Endodermal cell (in vitro differentiated cells): ENCODE data around the gene NOD2. TPM values are rescaled to one million over a fixed set of nuclear protein-coding genes. Genes with fewer than 3 reads are reported as not detected.

Source experiments
- DNase-seq: peaks from one replicate; pipeline ENCODE4 v3.0.0-alpha.2; 2017
- H3K27ac ChIP-seq: 2 replicates; pipeline ENCODE4 v1.5.1; 2013; ENCODE audit warnings: mild to moderate bottlenecking, low read depth, low read length, moderate library complexity
- H3K27me3 ChIP-seq: 2 replicates; pipeline ENCODE4 v1.6.1; 2013; ENCODE audit warnings: mild to moderate bottlenecking, low read length, moderate library complexity; ENCODE audit not compliant: insufficient read depth, control insufficient read depth, poor library complexity, severe bottlenecking
- H3K36me3 ChIP-seq: 2 replicates; pipeline ENCODE4 v1.7.0; 2013; ENCODE audit warnings: mild to moderate bottlenecking, low read length, moderate library complexity; ENCODE audit not compliant: control insufficient read depth, insufficient read depth
- H3K4me1 ChIP-seq: one replicate; pipeline ENCODE4 v1.7.0; 2013; ENCODE audit warnings: low read length; ENCODE audit not compliant: control insufficient read depth, insufficient read depth
- H3K4me3 ChIP-seq: 2 replicates; pipeline ENCODE4 v1.5.1; 2013; ENCODE audit warnings: mild to moderate bottlenecking, low read length, moderate library complexity
- H3K9ac ChIP-seq: 2 replicates; pipeline ENCODE4 v1.6.1; 2013; ENCODE audit warnings: mild to moderate bottlenecking, low read length, moderate library complexity; ENCODE audit not compliant: poor library complexity, severe bottlenecking; ENCODE audit errors: extremely low read depth
- H3K9me3 ChIP-seq: 2 replicates; pipeline ENCODE4 v1.6.1; 2013; ENCODE audit warnings: mild to moderate bottlenecking, low read length, moderate library complexity; ENCODE audit not compliant: control insufficient read depth
- H3K27ac Mint-ChIP-seq: 2 replicates; pipeline ENCODE4 v1.8.0; 2020; ENCODE audit warnings: mixed read lengths
- H3K27me3 Mint-ChIP-seq: 2 replicates; pipeline ENCODE4 v1.8.0; 2021; ENCODE audit warnings: mild to moderate bottlenecking, mixed read lengths; ENCODE audit not compliant: insufficient read depth
- H3K36me3 Mint-ChIP-seq: 2 replicates; pipeline ENCODE4 v1.8.0; 2020; ENCODE audit warnings: low read depth, mixed read lengths
- H3K4me1 Mint-ChIP-seq: 2 replicates; pipeline ENCODE4 v1.8.0; 2020; ENCODE audit warnings: mixed read lengths
- H3K4me3 Mint-ChIP-seq: 2 replicates; pipeline ENCODE4 v1.8.0; 2020; ENCODE audit warnings: mild to moderate bottlenecking, moderate library complexity, mixed read lengths
- H3K9me3 Mint-ChIP-seq: 2 replicates; pipeline ENCODE4 v1.8.0; 2020; ENCODE audit warnings: mild to moderate bottlenecking, mixed read lengths
- CTCF ChIP-seq: fragments of 200-600 bp; sonication (generic); conservative IDR thresholded peaks from 2 replicates; pipeline ENCODE4 v1.5.0; 2021; ENCODE audit warnings: antibody characterized with exemption, mild to moderate bottlenecking
- WGBS, 2 experiments: methylation state at CpG; one replicate each; pipeline versions ENCODE4 v1.1.5 to v1.1.7; 2013; ENCODE audit warnings: missing lambda C conversion rate in 2 of 2, mixed read lengths in 1 of 2; ENCODE audit not compliant: insufficient coverage in 1 of 2, insufficient read length in 1 of 2; 5-methylcytosine and 5-hydroxymethylcytosine counted together
- total RNA-seq, 2 donors: library from RNA; stranded (reverse); fragmentation: NEBNext Ultra II Directional in 1 of 2; extraction: Animal tissue kit (Norgen Biotek cat#: 25700) in 1 of 2; gene quantifications; 2 replicates in 1 of 2; 3 replicates in 1 of 2; pipeline ENCODE4 v1.2.1, GENCODE V29; 2021

Gene NOD2
- total RNA-seq, 2 donors from 2014 or later: 0.33 to 0.42 TPM

DNA sequence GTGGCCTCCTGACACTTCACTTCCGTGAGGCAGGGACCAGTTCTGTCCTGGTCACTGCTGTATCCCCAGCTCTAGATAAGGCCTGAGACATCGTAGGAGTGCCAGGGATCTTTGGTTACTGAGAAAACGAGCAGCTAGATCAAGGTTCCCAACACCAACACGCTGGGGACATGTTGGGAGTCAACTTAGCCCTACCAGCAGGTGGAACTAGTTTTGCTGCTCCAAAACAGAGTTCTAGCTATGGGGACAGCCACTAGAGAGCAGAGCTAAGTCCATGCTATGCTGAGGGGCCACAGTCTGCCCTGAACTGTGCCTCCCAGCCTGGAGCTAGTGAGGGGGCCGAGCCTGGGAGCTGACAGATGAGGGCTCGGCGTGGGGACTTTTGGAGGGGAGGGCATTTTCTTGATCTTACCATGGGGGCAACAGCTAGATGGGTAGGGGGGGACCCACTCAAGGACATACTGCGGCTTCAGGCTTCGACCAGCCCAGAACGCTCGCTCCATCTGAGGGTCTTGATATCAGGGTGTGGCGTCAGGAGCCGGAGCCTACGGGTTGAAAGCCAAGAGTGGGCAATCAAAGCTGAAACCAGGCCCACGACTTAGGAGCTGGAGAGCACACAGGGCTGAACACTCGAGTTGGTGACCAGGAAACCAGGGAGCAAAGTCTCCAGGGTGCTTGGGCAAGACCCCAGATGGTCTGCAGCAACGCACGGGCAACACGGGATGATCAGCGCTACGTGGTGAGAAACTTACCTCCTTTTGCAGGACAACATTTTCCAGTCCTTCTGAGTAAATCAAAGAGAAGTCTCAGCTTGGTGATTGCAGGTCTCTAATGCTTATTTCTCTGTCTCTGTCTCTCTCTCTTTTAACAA is 25.7 kb upstream of the NOD2 start:
- Mint-ChIP-seq H3K27ac (no peak overlapping the region), H3K4me3 (no peak overlapping the region), H3K27me3 (peaks cover 18% of the 10 kb centered on the region), H3K4me1 (no peaks in the 10 kb centered on the region), H3K9me3 (peaks cover 23% of the 10 kb centered on the region), H3K36me3 (peaks cover 2% of the 10 kb centered on the region)
- Histone ChIP-seq H3K4me3 (no peak overlapping the region), H3K9me3 (peaks cover 23% of the 10 kb centered on the region), H3K27me3 (no peaks in the 10 kb centered on the region), H3K36me3 (no peaks in the 10 kb centered on the region), H3K9ac (no peak overlapping the region), H3K27ac (peak overlapping the region; percentile 76), H3K4me1 (no peaks in the 10 kb centered on the region)
- WGBS, 2 experiments: 90 to 94% methylated on average over 18 to 21 of the region's 21 CpGs
- peak; percentile 56 for DNase-seq
- peak; percentile 27 for TF ChIP-seq CTCF

DNA sequence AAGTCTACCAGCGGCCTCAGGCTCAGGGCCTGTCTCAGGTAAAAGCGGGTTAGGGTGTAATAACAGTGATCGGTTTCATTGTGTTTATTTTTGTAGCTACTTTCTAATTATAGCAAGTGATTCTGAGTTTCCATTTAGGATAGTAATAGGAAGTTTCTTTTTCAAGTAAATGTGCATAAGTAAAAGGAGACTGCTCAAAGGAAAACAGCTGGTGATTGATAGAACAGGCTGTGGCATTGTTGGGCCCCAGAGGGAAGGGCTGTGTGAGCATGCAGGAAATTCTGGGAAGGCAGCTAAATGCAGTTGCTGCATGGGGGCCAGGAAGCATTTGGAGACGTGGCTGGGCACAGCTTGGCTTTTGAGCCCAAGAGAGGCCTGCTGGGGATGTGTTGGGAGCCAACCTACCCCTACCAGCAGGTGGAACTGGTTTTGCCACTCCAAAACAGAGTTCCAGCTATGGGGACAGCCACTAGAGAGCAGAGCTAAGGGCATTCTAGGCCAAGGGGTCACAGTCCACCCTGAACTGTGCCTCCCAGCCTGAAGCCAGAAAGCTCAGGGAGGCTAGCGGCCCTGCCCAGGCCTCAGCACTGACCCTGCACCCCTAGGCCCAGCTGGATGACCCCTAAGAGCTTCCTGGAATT is 24.9 kb upstream of the NOD2 start:
- 84 to 86% methylated on average over 4 to 5 of the region's 5 CpGs for WGBS, 2 experiments
- TF ChIP-seq CTCF: peak; percentile 25
- H3K9me3 ChIP-seq: peaks cover 28% of the 10 kb centered on the region
- no peak overlapping the region for H3K4me3 Mint-ChIP-seq
- H3K36me3 Mint-ChIP-seq: peaks cover 3% of the 10 kb centered on the region
- peaks cover 25% of the 10 kb centered on the region for H3K27me3 Mint-ChIP-seq
- no peaks in the 10 kb centered on the region for H3K36me3 ChIP-seq
- no peaks in the 10 kb centered on the region for H3K4me1 ChIP-seq
- H3K4me1 Mint-ChIP-seq: no peaks in the 10 kb centered on the region
- H3K9ac ChIP-seq: no peak overlapping the region
- H3K9me3 Mint-ChIP-seq: peaks cover 29% of the 10 kb centered on the region
- DNase-seq: no peak
- no peak overlapping the region for H3K4me3 ChIP-seq
- H3K27ac ChIP-seq: peak overlapping the region; percentile 76
- H3K27me3 ChIP-seq: no peaks in the 10 kb centered on the region
- no peak overlapping the region for H3K27ac Mint-ChIP-seq

DNA sequence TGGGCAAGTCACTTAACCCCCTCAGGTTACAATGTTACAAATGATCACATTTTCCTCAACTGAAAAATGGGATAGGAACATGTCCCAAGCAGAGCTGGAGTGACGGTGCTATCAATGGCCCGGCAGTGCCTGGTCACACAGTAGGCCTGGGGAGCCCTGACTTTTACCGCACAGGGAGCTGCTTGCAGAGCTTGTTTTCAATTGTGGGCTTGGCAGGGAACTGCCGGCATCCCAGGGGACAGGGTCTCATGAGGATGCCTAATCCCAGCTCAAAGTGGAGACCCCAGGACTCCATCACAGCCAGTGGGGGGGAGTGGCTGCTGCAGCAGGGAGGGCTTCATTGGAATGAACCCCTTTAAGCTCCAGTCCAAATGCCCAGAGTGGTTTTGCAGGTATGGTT is 23.7 kb upstream of the NOD2 start:
- Mint-ChIP-seq H3K4me3 (no peak overlapping the region), H3K27ac (no peak overlapping the region), H3K27me3 (peaks cover 23% of the 10 kb centered on the region), H3K36me3 (peaks cover 3% of the 10 kb centered on the region), H3K4me1 (no peaks in the 10 kb centered on the region), H3K9me3 (peaks cover 28% of the 10 kb centered on the region)
- H3K4me1 ChIP-seq: no peaks in the 10 kb centered on the region
- no peaks in the 10 kb centered on the region for H3K27me3 ChIP-seq
- H3K27ac ChIP-seq: no peak overlapping the region
- H3K4me3 ChIP-seq: no peak overlapping the region
- H3K9ac ChIP-seq: no peak overlapping the region
- no peak for DNase-seq
- no peaks in the 10 kb centered on the region for H3K36me3 ChIP-seq
- WGBS, 2 experiments: 82 to 96% methylated on average over 2 to 4 of the region's 4 CpGs
- H3K9me3 ChIP-seq: peaks cover 21% of the 10 kb centered on the region
- no peak for TF ChIP-seq CTCF
